GM18951 (cell line): Measurements from ENCODE around the gene GOLPH3.
"Not testable (repeated sequence)": the region's sequence is repeated elsewhere in the genome, so short reads cannot be mapped to it uniquely, and the experiment has no call there.

Source experiments
- POLR2A ChIP-seq: IDR thresholded peaks from 4 replicates; pipeline ENCODE4 v1.6.1; 2011; ENCODE audit warnings: mild to moderate bottlenecking; ENCODE audit not compliant: insufficient read length, insufficient read depth; ENCODE audit errors: extremely low read depth
- in situ Hi-C: fragments of 300-500 bp; cut with MboI; formaldehyde crosslinking; loops from one replicate; pipeline ENCODE4 v1.12.0; 2022; ENCODE audit warnings: low sequenced_read_pairs, mixed read lengths, inconsistent platforms; ENCODE audit not compliant: unreplicated experiment

The GOLPH3 gene

GRCh38 chr5:32094691-32095090 is 79.4 kb downstream of the GOLPH3 start:
- in situ Hi-C loops, result loop anchor here (10.0 kb wide), 2 partner anchors 270 to 520 kb away; no protein-coding TSS in a partner anchor
- no peak for TF ChIP-seq POLR2A

- in situ Hi-C loops, result loop anchor here (10.0 kb wide), 2 partner anchors 268 to 518 kb away; no protein-coding TSS in a partner anchor
- TF ChIP-seq POLR2A, result no peak
Observed at GRCh38 chr5:32092938-32093812, 80.9 kb downstream of the GOLPH3 start.

GRCh38 chr5:32090755-32091128 is 83.4 kb downstream of the GOLPH3 start:
- in situ Hi-C loops, result loop anchor here (10.0 kb wide), 2 partner anchors 266 to 516 kb away; no protein-coding TSS in a partner anchor
- no peak for TF ChIP-seq POLR2A

GRCh38 chr5:32090026-32090754 is 83.9 kb downstream of the GOLPH3 start:
- in situ Hi-C loops, result loop anchor here (10.0 kb wide), 2 partner anchors 265 to 515 kb away; no protein-coding TSS in a partner anchor
- no peak for TF ChIP-seq POLR2A

GRCh38 chr5:32089146-32090000 is 84.7 kb downstream of the GOLPH3 start:
- in situ Hi-C loops, result no loop called here
- no peak for TF ChIP-seq POLR2A

- no peak for TF ChIP-seq POLR2A
- in situ Hi-C loops, result no loop called here
Observed at GRCh38 chr5:32088214-32088613, 85.9 kb downstream of the GOLPH3 start.

- no peak for TF ChIP-seq POLR2A
Observed at GRCh38 chr5:32087086-32088082, 86.7 kb downstream of the GOLPH3 start.

GRCh38 chr5:32083981-32084430 is 90.1 kb downstream of the GOLPH3 start:
- in situ Hi-C loops, result no loop called here
- TF ChIP-seq POLR2A, result no peak

More at GRCh38 chr5:32087086-32088082, 86.7 kb downstream of the GOLPH3 start:
- in situ Hi-C loops, result no loop called here

GRCh38 chr5:32082701-32083100 is 91.4 kb downstream of the GOLPH3 start:
- in situ Hi-C loops, result no loop called here
- no peak for TF ChIP-seq POLR2A

- in situ Hi-C loops, result not testable (repeated sequence)
Observed at GRCh38 chr5:32080565-32080964, 93.6 kb downstream of the GOLPH3 start.

GRCh38 chr5:32078855-32079254 is 95.3 kb downstream of the GOLPH3 start:
- in situ Hi-C loops, result not testable (repeated sequence)
